Hepatocyte (in vitro differentiated cells): ENCODE results near the gene LINS1.

Source experiments
- EZH2 ChIP-seq: fragments of 200-600 bp; sonication (generic); IDR thresholded peaks from 2 replicates; pipeline ENCODE4 v1.6.1; 2016; ENCODE audit warnings: antibody characterized with exemption, mild to moderate bottlenecking, borderline replicate concordance
- EZH2phosphoT487 ChIP-seq: fragments of 200-600 bp; sonication (generic); IDR thresholded peaks from one replicate; pipeline ENCODE4 v1.6.1; 2018; ENCODE audit warnings: antibody characterized with exemption, mild to moderate bottlenecking, low read depth, moderate library complexity; ENCODE audit not compliant: unreplicated experiment, severe bottlenecking
- TF ChIP-seq, protein P1 (sequence below): fragments of 200-600 bp; sonication (generic); IDR thresholded peaks from 2 replicates; pipeline ENCODE4 v1.5.1; 2016; ENCODE audit warnings: antibody characterized with exemption, mild to moderate bottlenecking; ENCODE audit not compliant: poor library complexity

DNA sequence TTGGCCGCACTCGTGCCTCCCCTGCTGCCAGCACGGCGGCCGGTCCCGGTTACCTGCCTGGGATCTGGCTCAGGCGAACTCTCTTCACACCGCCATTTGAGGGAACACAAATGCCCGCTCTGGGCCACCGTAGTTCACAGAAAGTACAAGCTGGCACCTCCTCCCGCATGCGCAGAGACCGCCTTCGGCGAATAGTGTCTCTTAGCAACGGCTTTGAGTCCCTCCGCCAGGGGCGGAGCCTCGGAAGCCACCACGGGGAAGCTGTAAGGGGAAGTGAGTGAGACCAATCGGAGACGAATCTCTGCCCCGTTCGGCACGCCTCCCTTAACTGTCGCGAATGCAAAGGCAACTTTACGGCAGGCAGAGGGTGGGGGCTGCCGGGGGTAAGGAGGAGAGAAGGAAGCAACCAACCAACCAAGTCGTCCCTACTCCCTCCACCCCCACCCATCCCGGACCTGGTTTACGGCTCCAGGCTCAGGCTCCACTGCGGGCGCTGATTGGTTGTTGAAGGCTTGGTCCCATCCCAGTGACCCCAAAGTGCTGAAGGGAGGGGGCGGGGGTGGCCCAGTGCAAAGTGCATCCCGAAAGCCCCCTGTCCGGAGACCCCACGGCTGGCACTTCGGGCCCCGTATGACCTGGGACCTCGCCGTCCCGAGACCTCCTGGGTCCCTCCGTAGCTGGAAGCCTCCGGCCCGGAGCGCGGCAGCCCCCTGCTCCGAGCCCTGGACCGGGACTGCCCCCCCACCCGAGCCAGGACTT lies at the start of gene LINS1, which contains the start of gene ASB7:
- TF ChIP-seq, protein P1, sequence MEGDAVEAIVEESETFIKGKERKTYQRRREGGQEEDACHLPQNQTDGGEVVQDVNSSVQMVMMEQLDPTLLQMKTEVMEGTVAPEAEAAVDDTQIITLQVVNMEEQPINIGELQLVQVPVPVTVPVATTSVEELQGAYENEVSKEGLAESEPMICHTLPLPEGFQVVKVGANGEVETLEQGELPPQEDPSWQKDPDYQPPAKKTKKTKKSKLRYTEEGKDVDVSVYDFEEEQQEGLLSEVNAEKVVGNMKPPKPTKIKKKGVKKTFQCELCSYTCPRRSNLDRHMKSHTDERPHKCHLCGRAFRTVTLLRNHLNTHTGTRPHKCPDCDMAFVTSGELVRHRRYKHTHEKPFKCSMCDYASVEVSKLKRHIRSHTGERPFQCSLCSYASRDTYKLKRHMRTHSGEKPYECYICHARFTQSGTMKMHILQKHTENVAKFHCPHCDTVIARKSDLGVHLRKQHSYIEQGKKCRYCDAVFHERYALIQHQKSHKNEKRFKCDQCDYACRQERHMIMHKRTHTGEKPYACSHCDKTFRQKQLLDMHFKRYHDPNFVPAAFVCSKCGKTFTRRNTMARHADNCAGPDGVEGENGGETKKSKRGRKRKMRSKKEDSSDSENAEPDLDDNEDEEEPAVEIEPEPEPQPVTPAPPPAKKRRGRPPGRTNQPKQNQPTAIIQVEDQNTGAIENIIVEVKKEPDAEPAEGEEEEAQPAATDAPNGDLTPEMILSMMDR = no peak
- TF ChIP-seq EZH2 (no peak), EZH2phosphoT487 (no peak)
